ENCODE data around the gene NDUFS8.

NDUFS8 gene

GRCh38 chr11:68053981-68054812 is 23.7 kb downstream of the NDUFS8 start:
- in situ Hi-C loops (cut with HindIII; ENCODE audit: low pct_unique_long_range_greater_than_20kb, low sequenced_read_pairs), result no loop called here
- no peak for TF ChIP-seq JUND (IDR thresholded peaks at IDR 0.05; ENCODE audit: low read depth)
- no peak for DNase-seq (ENCODE audit: low read depth in 1 of 2, low spot score in 1 of 2)

- DNase-seq (ENCODE audit: low read depth in 1 of 2, low spot score in 1 of 2), result no peak
- in situ Hi-C loops (cut with HindIII; ENCODE audit: low pct_unique_long_range_greater_than_20kb, low sequenced_read_pairs), result no loop called here
- TF ChIP-seq JUND (IDR thresholded peaks at IDR 0.05; ENCODE audit: low read depth), result no peak
These were observed 26.1 kb downstream of the NDUFS8 start for GRCh38 chr11:68056317-68057285.

GRCh38 chr11:68057807-68058206 is 27.3 kb downstream of the NDUFS8 start:
- no peak for TF ChIP-seq JUND (IDR thresholded peaks at IDR 0.05; ENCODE audit: low read depth)
- in situ Hi-C loops (cut with HindIII; ENCODE audit: low pct_unique_long_range_greater_than_20kb, low sequenced_read_pairs), result no loop called here
- no peak for DNase-seq (ENCODE audit: low read depth in 1 of 2, low spot score in 1 of 2)

GRCh38 chr11:68061508-68061907 is 31.0 kb downstream of the NDUFS8 start:
- no peak for DNase-seq (ENCODE audit: low read depth in 1 of 2, low spot score in 1 of 2)
- in situ Hi-C loops (cut with HindIII; ENCODE audit: low pct_unique_long_range_greater_than_20kb, low sequenced_read_pairs), result no loop called here
- no peak for TF ChIP-seq JUND (IDR thresholded peaks at IDR 0.05; ENCODE audit: low read depth)

GRCh38 chr11:68064926-68065325 is 34.4 kb downstream of the NDUFS8 start:
- DNase-seq (ENCODE audit: low read depth in 1 of 2, low spot score in 1 of 2), result no peak
- in situ Hi-C loops (cut with HindIII; ENCODE audit: low pct_unique_long_range_greater_than_20kb, low sequenced_read_pairs), result no loop called here
- no peak for TF ChIP-seq JUND (IDR thresholded peaks at IDR 0.05; ENCODE audit: low read depth)

- no peak for DNase-seq (ENCODE audit: low read depth in 1 of 2, low spot score in 1 of 2)
- in situ Hi-C loops (cut with HindIII; ENCODE audit: low pct_unique_long_range_greater_than_20kb, low sequenced_read_pairs), result no loop called here
- no peak for TF ChIP-seq JUND (IDR thresholded peaks at IDR 0.05; ENCODE audit: low read depth)
These were observed 35.4 kb downstream of the NDUFS8 start for GRCh38 chr11:68065841-68066240.

GRCh38 chr11:68066742-68067141 is 36.3 kb downstream of the NDUFS8 start:
- no peak for DNase-seq (ENCODE audit: low read depth in 1 of 2, low spot score in 1 of 2)
- in situ Hi-C loops (cut with HindIII; ENCODE audit: low pct_unique_long_range_greater_than_20kb, low sequenced_read_pairs), result no loop called here
- no peak for TF ChIP-seq JUND (IDR thresholded peaks at IDR 0.05; ENCODE audit: low read depth)

- no peak for DNase-seq (ENCODE audit: low read depth in 1 of 2, low spot score in 1 of 2)
- TF ChIP-seq JUND (IDR thresholded peaks at IDR 0.05; ENCODE audit: low read depth), result no peak
- in situ Hi-C loops (cut with HindIII; ENCODE audit: low pct_unique_long_range_greater_than_20kb, low sequenced_read_pairs), result no loop called here
These were observed 37.5 kb downstream of the NDUFS8 start for GRCh38 chr11:68067991-68068390.

- in situ Hi-C loops (cut with HindIII; ENCODE audit: low pct_unique_long_range_greater_than_20kb, low sequenced_read_pairs), result no loop called here
- DNase-seq (ENCODE audit: low read depth in 1 of 2, low spot score in 1 of 2), result no peak
- no peak for TF ChIP-seq JUND (IDR thresholded peaks at IDR 0.05; ENCODE audit: low read depth)
These were observed 41.0 kb downstream of the NDUFS8 start for GRCh38 chr11:68071281-68072048.

- in situ Hi-C loops (cut with HindIII; ENCODE audit: low pct_unique_long_range_greater_than_20kb, low sequenced_read_pairs), result no loop called here
- DNase-seq (ENCODE audit: low read depth in 1 of 2, low spot score in 1 of 2), result no peak
- no peak for TF ChIP-seq JUND (IDR thresholded peaks at IDR 0.05; ENCODE audit: low read depth)
These were observed 44.3 kb downstream of the NDUFS8 start for GRCh38 chr11:68074584-68075352.

GRCh38 chr11:68076371-68077042 is 46.0 kb downstream of the NDUFS8 start:
- no peak for TF ChIP-seq JUND (IDR thresholded peaks at IDR 0.05; ENCODE audit: low read depth)
- DNase-seq (ENCODE audit: low read depth in 1 of 2, low spot score in 1 of 2), result peak in 1 of 2 experiments; percentile 41
- in situ Hi-C loops (cut with HindIII; ENCODE audit: low pct_unique_long_range_greater_than_20kb, low sequenced_read_pairs), result no loop called here

All from T47D (cell line).